Epithelial cell of esophagus (primary cell): ENCODE results near the gene AMZ1.

Experiments used
- DNase-seq: peaks from one replicate; pipeline ENCODE4 v3.0.0; 2010; ENCODE audit warnings: low read depth
- H3K4me3 ChIP-seq: 2 replicates; pipeline ENCODE4 v1.5.1; 2011; ENCODE audit warnings: mild to moderate bottlenecking, low read length, control low read depth
- CTCF ChIP-seq: IDR thresholded peaks from 2 replicates; pipeline ENCODE4 v1.5.1; 2011; ENCODE audit warnings: low read depth, mild to moderate bottlenecking, low read length, control low read depth, inconsistent platforms; ENCODE audit not compliant: insufficient read depth; ENCODE audit errors: missing control alignments

AMZ1 gene

GRCh38 chr7:2680792-2681490 is 7.1 kb upstream of the AMZ1 start:
- DNase-seq, result peak; percentile 59
- no peak overlapping the region for H3K4me3 ChIP-seq
- TF ChIP-seq CTCF, result peak; percentile 74

GRCh38 chr7:2681929-2682799 is 5.8 kb upstream of the AMZ1 start:
- no peak overlapping the region for H3K4me3 ChIP-seq
- TF ChIP-seq CTCF, result no peak
- no peak for DNase-seq

- no peak overlapping the region for H3K4me3 ChIP-seq
- TF ChIP-seq CTCF, result no peak
- no peak for DNase-seq
These were observed 3.5 kb upstream of the AMZ1 start for GRCh38 chr7:2684501-2684900.

GRCh38 chr7:2686101-2686500 is 1.9 kb upstream of the AMZ1 start:
- TF ChIP-seq CTCF, result no peak
- H3K4me3 ChIP-seq, result no peak overlapping the region
- DNase-seq, result no peak

GRCh38 chr7:2687338-2687869 is 598 bp upstream of the AMZ1 start:
- no peak for DNase-seq
- H3K4me3 ChIP-seq, result no peak overlapping the region
- TF ChIP-seq CTCF, result no peak

- no peak for DNase-seq
- no peak overlapping the region for H3K4me3 ChIP-seq
- no peak for TF ChIP-seq CTCF
These were observed 674 bp downstream of the AMZ1 start for GRCh38 chr7:2688409-2689342.
